Stimulated activated CD4-positive, alpha-beta T cell treated with anti-CD3 and anti-CD28 coated beads, Interleukin-12 subunit alpha, Interleukin-12 subunit beta, amount 100 ng/mL, for 48 hours (primary cell): Measurements from ENCODE around the gene CEP70.
"Not testable (repeated sequence)": the region's sequence is repeated elsewhere in the genome, so short reads cannot be mapped to it uniquely, and the experiment has no call there.

Experiments
- DNase-seq, 3 donors: peaks; one replicate each; pipeline ENCODE4 v3.0.0-alpha.2; 2020; ENCODE audit warnings: low read depth in 2 of 3, low spot score in 1 of 3

Gene CEP70, protein sequence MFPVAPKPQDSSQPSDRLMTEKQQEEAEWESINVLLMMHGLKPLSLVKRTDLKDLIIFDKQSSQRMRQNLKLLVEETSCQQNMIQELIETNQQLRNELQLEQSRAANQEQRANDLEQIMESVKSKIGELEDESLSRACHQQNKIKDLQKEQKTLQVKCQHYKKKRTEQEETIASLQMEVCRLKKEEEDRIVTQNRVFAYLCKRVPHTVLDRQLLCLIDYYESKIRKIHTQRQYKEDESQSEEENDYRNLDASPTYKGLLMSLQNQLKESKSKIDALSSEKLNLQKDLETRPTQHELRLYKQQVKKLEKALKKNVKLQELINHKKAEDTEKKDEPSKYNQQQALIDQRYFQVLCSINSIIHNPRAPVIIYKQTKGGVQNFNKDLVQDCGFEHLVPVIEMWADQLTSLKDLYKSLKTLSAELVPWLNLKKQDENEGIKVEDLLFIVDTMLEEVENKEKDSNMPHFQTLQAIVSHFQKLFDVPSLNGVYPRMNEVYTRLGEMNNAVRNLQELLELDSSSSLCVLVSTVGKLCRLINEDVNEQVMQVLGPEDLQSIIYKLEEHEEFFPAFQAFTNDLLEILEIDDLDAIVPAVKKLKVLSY

GRCh38 chr3:138594150-138594934, at the start of gene CEP70:
TSS of gene CEP70 (minus strand) at chr3:138594260. CDS start at chr3:138572927, 21,333 bp downstream.
- DNase-seq, result peak; percentile 69 to 82 (median 76)

DNA sequence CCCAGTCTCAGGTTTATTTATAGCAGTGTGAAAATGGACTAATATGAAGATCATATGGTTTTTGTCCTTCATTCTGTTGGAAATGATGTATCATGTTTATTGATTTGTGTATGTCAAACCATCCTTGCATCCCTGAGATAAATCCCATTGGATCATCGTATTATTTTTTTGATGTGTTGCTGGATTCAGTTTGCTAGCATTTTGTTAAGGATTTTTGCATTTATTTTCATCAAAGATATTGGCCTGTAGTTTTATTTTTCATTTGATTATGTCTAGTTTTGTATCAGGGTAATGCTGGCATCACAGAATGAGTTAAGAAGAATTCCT, 48.8 kb upstream of the CEP70 start:
- no peak for DNase-seq

DNA sequence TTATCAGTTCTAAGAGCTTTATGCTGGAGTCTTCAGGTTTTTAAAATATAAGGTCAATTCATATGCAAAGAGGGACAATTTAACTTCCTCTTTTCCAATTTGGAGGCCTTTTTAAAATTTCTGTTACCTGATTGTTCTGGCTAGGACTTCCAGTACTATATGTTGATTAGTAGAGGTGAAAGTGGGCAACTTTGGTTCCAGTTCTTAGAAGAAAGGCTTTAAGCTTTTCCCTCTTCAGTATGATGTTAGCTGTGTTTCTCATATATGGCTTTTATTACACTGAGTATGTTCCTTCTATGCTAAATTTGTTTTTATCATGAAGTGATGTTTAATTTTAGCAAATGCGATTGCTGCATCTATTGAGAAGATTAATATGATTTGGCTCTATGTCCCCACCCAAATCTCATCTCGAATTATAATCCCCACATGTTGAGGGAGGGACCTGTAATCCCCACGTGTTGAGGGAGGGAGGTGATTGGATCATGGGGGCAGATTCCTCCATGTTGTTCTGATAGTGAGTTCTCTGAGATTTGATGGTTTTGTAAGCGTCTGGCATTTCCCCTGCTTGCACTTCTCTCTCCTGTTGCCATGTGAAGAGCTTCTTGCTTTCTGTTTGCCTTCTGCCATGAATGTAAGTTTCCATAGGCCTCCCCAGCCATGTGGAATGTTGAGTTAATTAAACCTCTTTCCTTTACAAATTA, 48.3 kb upstream of the CEP70 start:
- DNase-seq, result no peak

DNA sequence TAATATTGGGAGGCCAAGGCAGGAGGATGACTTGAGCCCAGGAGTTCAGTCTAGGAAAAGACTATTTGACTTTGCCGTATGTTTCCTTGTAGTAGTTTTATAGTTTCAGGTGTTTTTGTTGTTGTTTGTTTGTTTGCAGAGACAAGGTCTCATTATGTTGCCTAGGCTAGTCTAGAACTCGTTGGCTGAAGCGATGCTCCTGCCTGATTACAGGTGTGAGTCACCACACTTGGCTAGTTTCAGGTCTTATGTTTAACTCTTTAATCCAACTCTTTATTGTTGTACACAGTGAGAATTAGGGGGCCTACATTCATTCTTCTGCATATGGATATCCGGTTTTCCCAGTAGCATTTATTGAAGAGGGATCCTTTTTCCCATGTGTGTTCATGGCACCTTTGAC, 46.5 kb upstream of the CEP70 start:
- no peak for DNase-seq

DNA sequence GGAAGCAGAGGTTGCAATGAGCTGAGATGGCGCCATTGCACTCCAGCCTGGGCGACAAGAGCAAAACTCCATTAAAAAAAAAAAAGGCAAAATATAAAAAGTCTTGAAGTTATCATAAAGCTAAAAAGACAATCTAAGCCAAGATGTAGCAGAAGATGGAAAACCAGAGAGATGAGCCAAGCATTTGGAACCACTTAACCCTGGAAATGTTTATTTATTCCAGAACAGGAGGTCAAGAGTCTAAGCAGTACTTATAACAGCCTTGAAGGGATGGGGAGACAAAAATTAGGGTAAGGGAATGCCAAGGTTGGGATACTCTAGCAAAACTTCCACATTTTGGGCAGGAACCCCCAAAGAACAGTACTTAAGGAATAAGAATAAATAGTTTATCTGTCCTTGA, 44.6 kb upstream of the CEP70 start:
- DNase-seq, result no peak

GRCh38 chr3:138629526-138629925, 35.5 kb upstream of the CEP70 start:
- DNase-seq, result no peak

- DNase-seq, result no peak
These were observed 31.8 kb upstream of the CEP70 start for GRCh38 chr3:138625707-138626365.

- no peak for DNase-seq
These were observed 30.5 kb upstream of the CEP70 start for GRCh38 chr3:138624518-138624917.

- no peak for DNase-seq
These were observed 26.4 kb upstream of the CEP70 start for GRCh38 chr3:138620431-138620830.

DNA sequence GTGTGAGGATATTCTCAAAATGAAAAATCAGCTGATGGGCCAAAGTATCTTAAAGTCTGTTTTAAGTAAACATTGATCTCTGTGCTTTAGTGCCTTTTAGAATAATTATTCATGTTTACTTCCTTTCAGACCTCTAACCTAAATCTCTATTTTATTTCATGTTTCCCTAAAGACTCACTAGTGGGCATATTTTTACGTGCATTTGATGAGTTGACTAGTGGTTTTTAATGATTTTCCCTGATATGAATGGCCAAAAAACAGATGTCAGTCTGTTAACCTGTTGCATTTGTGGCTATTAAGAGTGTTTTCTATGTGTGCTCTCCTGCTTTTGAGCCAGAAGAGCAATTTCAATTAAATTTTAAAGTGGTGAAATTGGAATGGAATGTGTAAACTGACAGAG, 21.4 kb upstream of the CEP70 start:
- no peak for DNase-seq

DNA sequence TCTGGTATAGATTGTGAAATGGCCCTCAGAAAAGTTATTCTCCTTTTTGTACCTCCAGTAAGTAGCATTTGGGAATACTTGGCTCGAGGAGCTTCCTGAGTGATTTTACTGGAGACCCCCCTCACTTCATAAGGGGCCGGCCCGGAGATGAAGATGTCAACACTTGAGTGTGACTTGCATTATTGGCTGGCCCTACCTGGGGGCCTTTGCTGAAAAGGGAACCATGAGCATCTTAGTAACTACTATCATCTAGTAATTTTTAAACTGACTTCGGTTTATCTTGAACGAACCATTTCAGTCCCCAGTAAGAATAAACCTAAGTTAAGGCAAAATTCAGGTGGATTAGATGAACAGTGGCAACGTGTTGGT, 15.8 kb upstream of the CEP70 start:
- DNase-seq, result no peak

DNA sequence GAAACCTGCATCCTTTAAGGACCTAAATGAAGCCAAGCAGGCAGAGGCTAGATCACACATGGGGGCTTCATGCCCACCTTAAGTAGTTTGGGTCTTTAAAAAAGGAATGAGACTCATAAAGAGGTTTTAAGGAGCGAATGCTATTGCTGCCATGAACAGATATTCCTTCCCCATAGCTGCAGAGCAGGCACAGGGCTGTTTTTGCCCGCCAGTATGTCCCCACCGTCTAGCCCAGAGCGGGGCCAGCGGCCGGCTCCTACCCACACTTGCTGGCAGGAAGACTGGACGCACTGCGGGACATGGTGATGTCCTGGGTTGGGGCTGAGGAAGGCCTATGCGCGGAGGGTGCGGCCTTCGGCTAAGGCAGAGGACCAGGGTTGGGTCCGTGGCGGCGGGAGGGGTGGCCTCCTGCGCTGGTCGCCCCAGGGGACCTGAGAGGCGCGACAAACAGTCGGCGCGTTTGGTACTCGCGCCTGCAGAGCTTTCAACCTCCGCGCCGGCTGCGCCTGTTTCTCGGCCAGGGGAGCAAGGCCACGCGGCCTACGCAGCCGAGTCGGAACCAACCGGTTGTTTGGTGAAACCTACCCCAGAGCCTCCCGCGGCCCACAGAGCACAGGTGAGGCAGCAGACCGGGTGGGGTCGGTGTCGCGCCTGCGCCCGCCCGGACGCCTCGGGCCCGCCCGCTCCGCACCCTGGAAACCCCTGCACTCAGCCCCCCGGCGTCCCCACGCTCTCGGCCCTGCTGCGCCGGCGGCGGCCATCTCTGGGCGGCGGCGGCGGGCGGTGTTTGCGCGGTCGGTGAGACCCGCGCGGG, 14.5 kb upstream of the CEP70 start, which contains the start of gene FAIM:
TSS of gene FAIM (plus strand) at position 450 of the 814 bp plus-strand sequence. CDS start 10,956 bp downstream, outside the sequence.
- DNase-seq, result peak; percentile 28 to 57 (median 35)

DNA sequence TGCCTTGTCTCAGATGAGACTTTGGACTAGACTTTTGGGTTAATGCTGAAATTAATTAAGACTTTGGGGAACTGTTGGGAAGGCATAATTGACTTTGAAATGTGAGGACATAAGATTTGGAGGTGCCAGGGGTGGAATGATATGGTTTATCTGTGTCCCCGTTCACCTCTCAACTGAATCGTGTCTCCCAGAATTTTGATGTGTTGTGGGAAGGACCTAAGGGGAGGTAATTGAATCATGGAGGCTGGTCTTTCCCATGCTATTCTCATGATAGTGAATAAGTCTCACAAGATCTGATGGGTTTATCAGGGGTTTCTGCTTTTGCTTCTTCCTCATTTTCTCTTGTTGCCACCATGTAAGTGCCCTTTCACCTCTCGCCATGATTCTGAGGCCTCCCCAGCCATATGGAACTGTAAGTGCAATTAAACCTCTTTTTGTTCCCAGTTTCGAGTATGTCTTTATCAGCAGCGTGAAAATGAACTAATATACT, 10.1 kb upstream of the CEP70 start:
- DNase-seq, result not testable (repeated sequence)

GRCh38 chr3:138601661-138602060, 7.6 kb upstream of the CEP70 start:
- DNase-seq, result not testable (repeated sequence)

DNA sequence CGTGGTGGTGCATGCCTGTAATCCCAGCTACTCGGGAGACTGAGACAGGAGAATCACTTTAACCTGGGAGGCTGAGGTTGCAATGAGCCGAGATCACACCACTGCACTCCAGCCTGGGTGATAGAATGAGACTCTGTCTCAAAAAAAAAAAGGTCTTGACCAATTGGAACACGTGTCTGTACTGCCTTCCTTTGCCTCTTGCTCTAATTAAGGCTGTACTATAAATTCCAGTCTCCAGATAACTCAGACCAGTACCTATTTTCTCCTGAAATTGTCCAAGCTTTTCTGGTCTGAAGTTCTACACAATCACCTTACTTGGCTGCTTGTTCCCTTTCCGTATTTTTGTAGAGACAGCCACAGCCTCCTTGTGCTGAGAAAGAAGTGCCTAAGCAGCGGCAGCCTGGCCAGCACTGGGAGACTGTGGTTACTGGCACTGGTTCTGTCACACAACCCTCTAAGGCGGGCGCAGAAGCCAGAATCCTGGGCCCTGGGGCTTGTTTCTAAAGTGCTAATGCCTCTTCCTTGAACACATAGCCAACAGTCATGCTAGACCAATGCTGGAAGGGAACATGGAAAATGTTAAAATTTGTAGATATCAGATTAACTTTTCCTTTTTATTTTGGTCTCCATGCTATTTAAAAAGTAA, 6.2 kb upstream of the CEP70 start:
- no peak for DNase-seq

- no peak for DNase-seq
These were observed 4.5 kb upstream of the CEP70 start for GRCh38 chr3:138598534-138598933.

- DNase-seq, result not testable (repeated sequence)
These were observed 3.3 kb upstream of the CEP70 start for GRCh38 chr3:138597186-138597976.

DNA sequence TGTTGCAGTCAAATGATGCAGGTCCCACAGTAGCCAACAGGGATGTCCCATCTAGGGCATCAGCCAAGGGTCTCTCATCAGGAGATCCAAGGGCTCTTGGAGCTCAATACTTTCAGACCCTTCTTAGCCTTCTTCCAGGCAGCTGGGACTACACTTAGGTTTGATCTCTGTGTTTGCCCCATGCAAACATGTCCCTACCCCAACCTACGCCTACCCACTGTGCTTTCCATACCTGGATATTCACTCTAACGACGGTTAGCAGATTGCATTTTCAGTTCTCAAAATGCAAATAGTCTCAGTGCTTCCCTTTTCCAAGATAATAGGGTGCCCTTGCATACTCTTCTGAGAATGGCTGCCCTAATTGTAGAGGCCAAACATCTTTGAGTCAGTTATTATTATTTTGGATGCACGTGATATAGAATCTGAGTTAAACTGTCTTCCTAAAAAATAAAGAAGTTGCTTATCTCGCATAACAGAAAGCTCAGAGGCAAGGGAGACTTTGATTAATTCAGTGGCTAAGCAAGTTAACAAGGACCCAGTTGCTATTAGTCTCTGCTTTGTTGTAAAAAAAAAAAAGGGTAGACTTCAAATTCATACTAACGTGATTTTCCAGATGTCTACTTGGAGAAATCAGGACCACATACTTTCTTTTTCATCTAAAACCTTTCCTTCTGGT, 1.0 kb upstream of the CEP70 start:
- DNase-seq, result no peak
